A549 (cell line): ENCODE measurements around the gene PRKN. TPM values are rescaled to one million over a fixed set of nuclear protein-coding genes. Genes with fewer than 3 reads are reported as not detected.

Source experiments
- ATAC-seq, 2 experiments: fragments of 200-7000 bp in 1 of 2; fragments of >200 bp in 1 of 2; cut with Nextera tagmentation in 1 of 2; cut with Tn5 transposase in 1 of 2; 3 replicates each; pipeline versions ENCODE4 v1.8.0 to v1.9.1; 2018 to 2020; ENCODE audit warnings: mild to moderate bottlenecking in 1 of 2, moderate library complexity in 1 of 2
- CTCF ChIA-PET: fragments of 300-600 bp; sonication (Branson Sonifier 250); formaldehyde crosslinking; extraction: SDS; loops from one replicate; lab custom pipeline; 2021; ENCODE audit warnings: antibody characterized with exemption, inconsistent platforms; lab: Yijun Ruan, JAX
- POLR2A ChIA-PET: fragments of 350-600 bp; formaldehyde crosslinking; extraction: SDS; loops from one replicate; lab custom pipeline; 2021; ENCODE audit warnings: antibody characterized with exemption, inconsistent platforms; lab: Yijun Ruan, JAX
- DNase-seq, 2 experiments: peaks; one replicate each; pipeline versions ENCODE4 v3.0.0 to v3.0.0-alpha.2; 2011 to 2016; ENCODE audit warnings: low read depth in 1 of 2, low spot score in 1 of 2
- FAIRE-seq: peaks from 2 replicates; lab custom pipeline; 2011; peaks lifted over from hg19 to GRCh38; lab: Jason Lieb, UNC
- H3K27ac ChIP-seq, 2 experiments: fragments of >200 bp; sonication (Bioruptor Twin); formaldehyde crosslinking; 3 replicates each; pipeline ENCODE4 v1.5.1; 2016 to 2017
- H3K4me1 ChIP-seq: fragments of >200 bp; sonication (Bioruptor Twin); formaldehyde crosslinking; 3 replicates; pipeline ENCODE4 v1.6.1; 2016
- H3K4me2 ChIP-seq: fragments of >200 bp; sonication (Bioruptor Twin); formaldehyde crosslinking; 3 replicates; pipeline ENCODE4 v1.6.1; 2016
- H3K4me3 ChIP-seq: fragments of >200 bp; sonication (Bioruptor Twin); formaldehyde crosslinking; 3 replicates; pipeline ENCODE4 v1.5.1; 2016
- H3K9me3 ChIP-seq: fragments of >200 bp; sonication (Bioruptor Twin); formaldehyde crosslinking; 3 replicates; pipeline ENCODE4 v1.6.1; 2016
- BHLHE40 ChIP-seq: IDR thresholded peaks from 2 replicates; pipeline ENCODE4 v1.6.1; 2012; ENCODE audit warnings: low read depth, low read length, inconsistent platforms
- EHMT2 ChIP-seq: fragments of 200-600 bp; sonication (generic); IDR thresholded peaks from 2 replicates; pipeline ENCODE4 v1.6.1; 2016; ENCODE audit warnings: antibody characterized with exemption, low read depth, mild to moderate bottlenecking, moderate library complexity
- FOSB ChIP-seq: fragments of 250-450 bp; sonication (Bioruptor Pico); IDR thresholded peaks from 2 replicates; pipeline ENCODE4 v1.5.0; 2020; ENCODE audit warnings: mild to moderate bottlenecking, moderate library complexity
- FOSL2 ChIP-seq, 2 experiments: fragments of 450-650 bp in 1 of 2; fragments of >200 bp in 1 of 2; sonication (Bioruptor Twin) in 1 of 2; formaldehyde crosslinking; IDR thresholded peaks; 2 replicates each; pipeline versions ENCODE4 v1.5.0 to v1.6.1; 2016 to 2020; ENCODE audit warnings: mild to moderate bottlenecking in 1 of 2, moderate library complexity in 1 of 2
- FOXS1 ChIP-seq: fragments of 250-450 bp; sonication (Bioruptor Pico); IDR thresholded peaks from 2 replicates; pipeline ENCODE4 v1.5.0; 2020; ENCODE audit warnings: mild to moderate bottlenecking, moderate library complexity
- JUNB ChIP-seq: fragments of >200 bp; sonication (Bioruptor Twin); formaldehyde crosslinking; IDR thresholded peaks from 2 replicates; pipeline ENCODE4 v1.6.1; 2016
- KDM1A ChIP-seq: fragments of 200-600 bp; sonication (generic); IDR thresholded peaks from 2 replicates; pipeline ENCODE4 v1.6.1; 2016; ENCODE audit warnings: low read depth, mild to moderate bottlenecking
- MAFK ChIP-seq: fragments of 450-650 bp; IDR thresholded peaks from 2 replicates; pipeline ENCODE4 v1.6.1; 2014; ENCODE audit not compliant: partially characterized antibody
- NFE2L2 ChIP-seq: fragments of 150-350 bp; conservative IDR thresholded peaks from 2 replicates; pipeline ENCODE4 v1.6.1; 2014; ENCODE audit warnings: low read length
- NPAS2 ChIP-seq: fragments of 250-450 bp; sonication (Bioruptor Pico); IDR thresholded peaks from 2 replicates; pipeline ENCODE4 v1.8.0; 2022; ENCODE audit warnings: mild to moderate bottlenecking, moderate library complexity, borderline replicate concordance
- NR3C1 ChIP-seq: fragments of >200 bp; sonication (Bioruptor Twin); formaldehyde crosslinking; IDR thresholded peaks from 3 replicates; pipeline ENCODE4 v1.6.1; 2017
- POLR2AphosphoS2 ChIP-seq: conservative IDR thresholded peaks from 2 replicates; pipeline ENCODE4 v1.6.1; 2012; ENCODE audit warnings: low read length, improper control_type of control experiment, inconsistent platforms
- RCOR1 ChIP-seq: fragments of 150-350 bp; IDR thresholded peaks from 2 replicates; pipeline ENCODE4 v1.6.1; 2014; ENCODE audit warnings: antibody characterized with exemption, low read length, low read depth
- RNF2 ChIP-seq: fragments of 200-600 bp; sonication (generic); IDR thresholded peaks from 2 replicates; pipeline ENCODE4 v1.6.1; 2016; ENCODE audit warnings: low read depth, mild to moderate bottlenecking, antibody characterized with exemption, moderate library complexity, borderline replicate concordance
- TFCP2L1 ChIP-seq: fragments of 250-450 bp; sonication (Bioruptor Pico); IDR thresholded peaks from 2 replicates; pipeline ENCODE4 v1.5.0; 2021; ENCODE audit warnings: mild to moderate bottlenecking
- WGBS: methylation state at CpG from one replicate; pipeline ENCODE4 v1.1.6; 2017; ENCODE audit errors: missing lambda C conversion rate; 5-methylcytosine and 5-hydroxymethylcytosine counted together
- polyA plus RNA-seq, 4 experiments: library from polyadenylated mRNA; depleted of rRNA in 3 of 4; stranded (reverse); fragments of >200 nt; fragmentation: RNase III in 1 of 4; extraction: RNeasy Plus Mini Kit Qiagen cat#74134 plus additional on column Dnase treatment in 1 of 4; gene quantifications; 2 replicates in 3 of 4; 3 replicates in 1 of 4; pipeline ENCODE4 v1.2.3, GENCODE V29; 2011 to 2017
- TF ChIP-seq, protein P1 (sequence below): fragments of 150-350 bp; IDR thresholded peaks from 2 replicates; pipeline ENCODE4 v1.6.1; 2014; ENCODE audit warnings: low read depth, mild to moderate bottlenecking, low read length
- TF ChIP-seq, protein P2 (sequence below): fragments of 200-600 bp; sonication (generic); IDR thresholded peaks from 2 replicates; pipeline ENCODE4 v1.6.1; 2016; ENCODE audit warnings: antibody characterized with exemption, mild to moderate bottlenecking, moderate library complexity
- TF ChIP-seq, protein P3 (sequence below): fragments of 250-450 bp; sonication (Bioruptor Pico); IDR thresholded peaks from 2 replicates; pipeline ENCODE4 v1.5.0; 2020; ENCODE audit warnings: low read depth, mild to moderate bottlenecking, moderate library complexity
- TF ChIP-seq, protein P4 (sequence below): fragments of 450-650 bp; IDR thresholded peaks from 2 replicates; pipeline ENCODE4 v1.6.1; 2014; ENCODE audit warnings: antibody characterized with exemption
- TF ChIP-seq, protein P5 (sequence below): IDR thresholded peaks from 2 replicates; pipeline ENCODE4 v1.6.1; 2012
- TF ChIP-seq, protein P6 (sequence below): IDR thresholded peaks from 2 replicates; pipeline ENCODE4 v1.6.1; 2012; ENCODE audit warnings: low read depth, borderline replicate concordance

PRKN gene
- polyA plus RNA-seq, 2 of the 4 experiments (the other 2 are of a cell fraction): 0.36 to 0.39 TPM

DNA sequence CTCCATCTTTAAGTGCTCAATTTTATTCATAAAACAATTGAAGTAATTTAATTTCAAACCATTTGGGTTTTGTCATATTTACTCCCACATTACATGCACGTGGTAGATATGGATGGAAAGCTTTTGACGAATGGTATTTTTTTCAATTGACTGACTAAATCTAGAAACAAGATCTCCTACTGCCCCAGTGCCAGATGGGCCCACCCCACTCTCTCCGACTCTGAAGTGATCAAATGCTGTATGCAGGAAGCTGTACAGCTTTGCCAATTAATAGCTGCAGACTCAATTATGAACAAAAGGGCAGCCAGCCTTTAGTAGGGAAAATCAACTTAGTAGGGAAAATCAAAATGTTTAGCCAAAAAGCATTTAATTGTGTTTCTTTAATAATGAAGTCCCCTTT is 46.4 kb upstream of the PRKN start:
- FAIRE-seq (no peak), DNase-seq (no peak), ATAC-seq (no peak)
- Histone ChIP-seq H3K4me3 (no peak overlapping the region), H3K4me2 (no peak overlapping the region), H3K4me1 (no peaks in the 10 kb centered on the region), H3K27ac (no peak overlapping the region), H3K9me3 (no peaks in the 10 kb centered on the region)
- TF ChIP-seq FOSL2 (IDR thresholded peaks at IDR 0.05): no peak
- no peak for TF ChIP-seq FOSL2 (CRISPR knock-in tag; IDR thresholded peaks at IDR 0.05)
- TF ChIP-seq POLR2AphosphoS2: no peak
- TF ChIP-seq EHMT2: no peak
- no peak for TF ChIP-seq NPAS2 (CRISPR knock-in tag)
- TF ChIP-seq MAFK: no peak
- TF ChIP-seq FOXS1 (CRISPR knock-in tag): no peak
- TF ChIP-seq, protein P1, sequence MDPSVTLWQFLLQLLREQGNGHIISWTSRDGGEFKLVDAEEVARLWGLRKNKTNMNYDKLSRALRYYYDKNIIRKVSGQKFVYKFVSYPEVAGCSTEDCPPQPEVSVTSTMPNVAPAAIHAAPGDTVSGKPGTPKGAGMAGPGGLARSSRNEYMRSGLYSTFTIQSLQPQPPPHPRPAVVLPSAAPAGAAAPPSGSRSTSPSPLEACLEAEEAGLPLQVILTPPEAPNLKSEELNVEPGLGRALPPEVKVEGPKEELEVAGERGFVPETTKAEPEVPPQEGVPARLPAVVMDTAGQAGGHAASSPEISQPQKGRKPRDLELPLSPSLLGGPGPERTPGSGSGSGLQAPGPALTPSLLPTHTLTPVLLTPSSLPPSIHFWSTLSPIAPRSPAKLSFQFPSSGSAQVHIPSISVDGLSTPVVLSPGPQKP: no peak
- TF ChIP-seq, protein P2, sequence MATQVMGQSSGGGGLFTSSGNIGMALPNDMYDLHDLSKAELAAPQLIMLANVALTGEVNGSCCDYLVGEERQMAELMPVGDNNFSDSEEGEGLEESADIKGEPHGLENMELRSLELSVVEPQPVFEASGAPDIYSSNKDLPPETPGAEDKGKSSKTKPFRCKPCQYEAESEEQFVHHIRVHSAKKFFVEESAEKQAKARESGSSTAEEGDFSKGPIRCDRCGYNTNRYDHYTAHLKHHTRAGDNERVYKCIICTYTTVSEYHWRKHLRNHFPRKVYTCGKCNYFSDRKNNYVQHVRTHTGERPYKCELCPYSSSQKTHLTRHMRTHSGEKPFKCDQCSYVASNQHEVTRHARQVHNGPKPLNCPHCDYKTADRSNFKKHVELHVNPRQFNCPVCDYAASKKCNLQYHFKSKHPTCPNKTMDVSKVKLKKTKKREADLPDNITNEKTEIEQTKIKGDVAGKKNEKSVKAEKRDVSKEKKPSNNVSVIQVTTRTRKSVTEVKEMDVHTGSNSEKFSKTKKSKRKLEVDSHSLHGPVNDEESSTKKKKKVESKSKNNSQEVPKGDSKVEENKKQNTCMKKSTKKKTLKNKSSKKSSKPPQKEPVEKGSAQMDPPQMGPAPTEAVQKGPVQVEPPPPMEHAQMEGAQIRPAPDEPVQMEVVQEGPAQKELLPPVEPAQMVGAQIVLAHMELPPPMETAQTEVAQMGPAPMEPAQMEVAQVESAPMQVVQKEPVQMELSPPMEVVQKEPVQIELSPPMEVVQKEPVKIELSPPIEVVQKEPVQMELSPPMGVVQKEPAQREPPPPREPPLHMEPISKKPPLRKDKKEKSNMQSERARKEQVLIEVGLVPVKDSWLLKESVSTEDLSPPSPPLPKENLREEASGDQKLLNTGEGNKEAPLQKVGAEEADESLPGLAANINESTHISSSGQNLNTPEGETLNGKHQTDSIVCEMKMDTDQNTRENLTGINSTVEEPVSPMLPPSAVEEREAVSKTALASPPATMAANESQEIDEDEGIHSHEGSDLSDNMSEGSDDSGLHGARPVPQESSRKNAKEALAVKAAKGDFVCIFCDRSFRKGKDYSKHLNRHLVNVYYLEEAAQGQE: no peak
- CTCF ChIA-PET: no interaction called here
- POLR2A ChIA-PET: no interaction called here
- WGBS: 53% methylated on average over 3 of the region's 3 CpGs

DNA sequence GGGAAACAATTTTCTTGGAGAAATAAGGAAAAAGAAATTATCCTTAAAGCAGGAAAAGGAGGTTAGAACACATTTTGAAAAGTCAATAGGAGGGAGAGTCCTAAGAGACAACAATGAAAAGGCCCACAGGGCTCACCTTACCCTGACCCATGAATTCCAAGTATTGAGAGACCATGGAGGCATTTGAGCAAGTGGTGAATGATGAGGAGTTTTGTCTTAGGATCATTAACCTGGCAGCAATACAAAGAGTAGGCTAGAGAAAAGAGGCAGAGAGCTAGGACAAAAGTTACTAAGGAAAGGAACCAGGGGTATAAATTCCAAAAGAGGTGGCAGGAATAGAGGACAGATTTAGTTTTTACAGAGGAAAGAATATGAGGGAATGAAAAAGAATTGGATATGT is 44.9 kb upstream of the PRKN start:
- POLR2A ChIA-PET: no interaction called here
- ATAC-seq (no peak), FAIRE-seq (no peak), DNase-seq (no peak)
- no peaks in the 10 kb centered on the region for H3K4me1 ChIP-seq
- H3K4me2 ChIP-seq: no peak overlapping the region
- CTCF ChIA-PET: no interaction called here
- no peak overlapping the region for H3K4me3 ChIP-seq
- H3K9me3 ChIP-seq: no peaks in the 10 kb centered on the region
- H3K27ac ChIP-seq: no peak overlapping the region
- TF ChIP-seq TFCP2L1 (CRISPR knock-in tag) (no peak), KDM1A (no peak), RNF2 (no peak), FOXS1 (CRISPR knock-in tag) (no peak)

DNA sequence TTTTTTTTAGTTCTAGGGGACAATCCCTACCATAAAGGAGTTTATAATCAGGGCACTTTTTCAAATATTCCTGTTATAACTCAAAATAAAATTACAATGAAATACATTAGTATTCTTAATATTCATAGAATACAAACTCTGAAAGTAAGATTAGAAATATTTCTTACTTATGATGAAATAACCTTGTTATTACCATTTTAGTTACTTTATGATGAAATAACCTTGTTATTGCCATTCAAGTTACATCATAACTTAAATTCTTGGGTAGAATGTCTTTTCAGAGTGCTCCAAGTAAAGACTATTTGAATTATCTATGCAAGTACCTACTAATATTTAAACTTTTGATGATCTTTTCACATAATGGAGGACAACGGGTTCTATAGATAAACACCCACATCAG is 43.4 kb upstream of the PRKN start:
- ATAC-seq: no peak
- Histone ChIP-seq H3K27ac (no peak overlapping the region), H3K4me3 (no peak overlapping the region), H3K9me3 (no peaks in the 10 kb centered on the region), H3K4me1 (no peaks in the 10 kb centered on the region), H3K4me2 (no peak overlapping the region)
- FAIRE-seq: no peak
- POLR2A ChIA-PET: no interaction called here
- 6% methylated on average over 1 of the region's 1 CpG for WGBS
- no peak for DNase-seq
- TF ChIP-seq FOXS1 (CRISPR knock-in tag) (no peak), POLR2AphosphoS2 (no peak), NR3C1 (no peak), NPAS2 (CRISPR knock-in tag) (no peak), RCOR1 (no peak), BHLHE40 (no peak), FOSB (no peak), MAFK (no peak), NFE2L2 (no peak), JUNB (no peak)
- TF ChIP-seq, protein P3, sequence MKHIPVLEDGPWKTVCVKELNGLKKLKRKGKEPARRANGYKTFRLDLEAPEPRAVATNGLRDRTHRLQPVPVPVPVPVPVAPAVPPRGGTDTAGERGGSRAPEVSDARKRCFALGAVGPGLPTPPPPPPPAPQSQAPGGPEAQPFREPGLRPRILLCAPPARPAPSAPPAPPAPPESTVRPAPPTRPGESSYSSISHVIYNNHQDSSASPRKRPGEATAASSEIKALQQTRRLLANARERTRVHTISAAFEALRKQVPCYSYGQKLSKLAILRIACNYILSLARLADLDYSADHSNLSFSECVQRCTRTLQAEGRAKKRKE (CRISPR knock-in tag): no peak
- TF ChIP-seq, protein P4, sequence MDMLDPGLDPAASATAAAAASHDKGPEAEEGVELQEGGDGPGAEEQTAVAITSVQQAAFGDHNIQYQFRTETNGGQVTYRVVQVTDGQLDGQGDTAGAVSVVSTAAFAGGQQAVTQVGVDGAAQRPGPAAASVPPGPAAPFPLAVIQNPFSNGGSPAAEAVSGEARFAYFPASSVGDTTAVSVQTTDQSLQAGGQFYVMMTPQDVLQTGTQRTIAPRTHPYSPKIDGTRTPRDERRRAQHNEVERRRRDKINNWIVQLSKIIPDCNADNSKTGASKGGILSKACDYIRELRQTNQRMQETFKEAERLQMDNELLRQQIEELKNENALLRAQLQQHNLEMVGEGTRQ: no peak
- TF ChIP-seq, protein P5, sequence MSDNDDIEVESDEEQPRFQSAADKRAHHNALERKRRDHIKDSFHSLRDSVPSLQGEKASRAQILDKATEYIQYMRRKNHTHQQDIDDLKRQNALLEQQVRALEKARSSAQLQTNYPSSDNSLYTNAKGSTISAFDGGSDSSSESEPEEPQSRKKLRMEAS: no peak
- TF ChIP-seq, protein P6, sequence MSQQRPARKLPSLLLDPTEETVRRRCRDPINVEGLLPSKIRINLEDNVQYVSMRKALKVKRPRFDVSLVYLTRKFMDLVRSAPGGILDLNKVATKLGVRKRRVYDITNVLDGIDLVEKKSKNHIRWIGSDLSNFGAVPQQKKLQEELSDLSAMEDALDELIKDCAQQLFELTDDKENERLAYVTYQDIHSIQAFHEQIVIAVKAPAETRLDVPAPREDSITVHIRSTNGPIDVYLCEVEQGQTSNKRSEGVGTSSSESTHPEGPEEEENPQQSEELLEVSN: no peak
- CTCF ChIA-PET: no interaction called here
